K562 (cell line): ENCODE results near the gene GANAB. TPM values are rescaled to one million over a fixed set of nuclear protein-coding genes. Genes with fewer than 3 reads are reported as not detected.

Source experiments
- NCOA2 ChIP-seq, 2 experiments: fragments of 450-650 bp; IDR thresholded peaks; 2 replicates each; pipeline ENCODE4 v1.6.1; 2018; ENCODE audit warnings: mild to moderate bottlenecking in 2 of 2, moderate library complexity in 1 of 2; ENCODE audit not compliant: partially characterized antibody in 2 of 2
- NFE2 ChIP-seq: IDR thresholded peaks from 2 replicates; pipeline ENCODE4 v1.6.1; 2014; ENCODE audit warnings: antibody characterized with exemption, low read depth
- PHF21A ChIP-seq: fragments of 450-650 bp; IDR thresholded peaks from 2 replicates; pipeline ENCODE4 v1.6.1; 2017; ENCODE audit warnings: low read depth, borderline replicate concordance
- PYGO2 ChIP-seq: fragments of 450-650 bp; IDR thresholded peaks from 2 replicates; pipeline ENCODE4 v1.6.1; 2016; ENCODE audit warnings: mild to moderate bottlenecking, missing genetic modification characterization, moderate library complexity, missing compliant biosample characterization
- RBM25 ChIP-seq: fragments of 200-400 bp; formaldehyde crosslinking; IDR thresholded peaks from 2 replicates; pipeline ENCODE4 v1.6.1; 2018; ENCODE audit warnings: low read length, low read depth, moderate library complexity; ENCODE audit not compliant: severe bottlenecking
- SMAD4 ChIP-seq: fragments of 250-450 bp; sonication (Bioruptor Pico); conservative IDR thresholded peaks from 2 replicates; pipeline ENCODE4 v1.8.0; 2021; ENCODE audit warnings: inconsistent platforms, mild to moderate bottlenecking, moderate library complexity
- SRF ChIP-seq, 2 experiments: fragments of 250-450, 450-650 bp in 1 of 2; sonication (Bioruptor Pico) in 1 of 2; sonication (generic) in 1 of 2; formaldehyde crosslinking; IDR thresholded peaks; 2 replicates each; pipeline versions ENCODE4 v1.5.0 to v1.5.1; 2020 to 2022; ENCODE audit warnings: mild to moderate bottlenecking in 1 of 2, missing genetic modification reagents in 1 of 2
- ZNF3 ChIP-seq: fragments of 250-450 bp; sonication (Bioruptor Pico); IDR thresholded peaks from 2 replicates; pipeline ENCODE4 v1.5.0; 2021; ENCODE audit warnings: mild to moderate bottlenecking, moderate library complexity
- ZNF318 ChIP-seq, 2 experiments: fragments of 450-650 bp; IDR thresholded peaks; 2 replicates each; pipeline ENCODE4 v1.6.1; 2016; ENCODE audit warnings: mild to moderate bottlenecking in 2 of 2, borderline replicate concordance in 1 of 2, low read depth in 1 of 2, moderate library complexity in 1 of 2
- polyA plus RNA-seq, 8 experiments: library from polyadenylated mRNA; depleted of rRNA in 4 of 8; stranded (reverse) in 5 of 8; unstranded in 3 of 8; fragments of >200 nt; fragmentation: Nextera tagmentation in 2 of 8; fragmentation: Illumina TruSeq in 1 of 8; extraction: Ambion mirVana in 2 of 8; extraction: Trizol in 1 of 8; gene quantifications; 2 replicates each; pipeline versions ENCODE4 v1.2.1 to v1.2.3, GENCODE V29; 2011 to 2014; ENCODE audit warnings: inconsistent platforms in 1 of 8, missing spikeins in 1 of 8
- total RNA-seq, 7 experiments: library from RNA; depleted of rRNA in 6 of 7; stranded (reverse); fragments of >200 nt in 6 of 7; fragmentation: Illumina TruSeq in 2 of 7; extraction: Trizol in 2 of 7; gene quantifications; 2 replicates each; pipeline versions ENCODE4 v1.2.1 to v1.2.3, GENCODE V29; 2011 to 2021; ENCODE audit warnings: low replicate concordance in 1 of 7
- TF ChIP-seq, protein P1 (sequence below): fragments of 250-450 bp; sonication (Bioruptor Pico); IDR thresholded peaks from 2 replicates; pipeline ENCODE4 v1.9.0; 2021; ENCODE audit warnings: mild to moderate bottlenecking, inconsistent platforms
- TF ChIP-seq, protein P2 (sequence below): fragments of 250-450 bp; sonication (Bioruptor Pico); IDR thresholded peaks from 2 replicates; pipeline ENCODE4 v1.4.0; 2020; ENCODE audit warnings: borderline replicate concordance
- TF ChIP-seq, protein P3 (sequence below): IDR thresholded peaks from 3 replicates; pipeline ENCODE4 v1.6.1; 2011; ENCODE audit warnings: borderline replicate concordance, mild to moderate bottlenecking; ENCODE audit not compliant: insufficient read length, insufficient read depth

GANAB gene
- total and polyA plus RNA-seq, 9 of the 15 experiments (the other 6 are each of a cell fraction or from before 2014, with no cell fraction given): 6.5 to 284 (median 161) TPM

DNA sequence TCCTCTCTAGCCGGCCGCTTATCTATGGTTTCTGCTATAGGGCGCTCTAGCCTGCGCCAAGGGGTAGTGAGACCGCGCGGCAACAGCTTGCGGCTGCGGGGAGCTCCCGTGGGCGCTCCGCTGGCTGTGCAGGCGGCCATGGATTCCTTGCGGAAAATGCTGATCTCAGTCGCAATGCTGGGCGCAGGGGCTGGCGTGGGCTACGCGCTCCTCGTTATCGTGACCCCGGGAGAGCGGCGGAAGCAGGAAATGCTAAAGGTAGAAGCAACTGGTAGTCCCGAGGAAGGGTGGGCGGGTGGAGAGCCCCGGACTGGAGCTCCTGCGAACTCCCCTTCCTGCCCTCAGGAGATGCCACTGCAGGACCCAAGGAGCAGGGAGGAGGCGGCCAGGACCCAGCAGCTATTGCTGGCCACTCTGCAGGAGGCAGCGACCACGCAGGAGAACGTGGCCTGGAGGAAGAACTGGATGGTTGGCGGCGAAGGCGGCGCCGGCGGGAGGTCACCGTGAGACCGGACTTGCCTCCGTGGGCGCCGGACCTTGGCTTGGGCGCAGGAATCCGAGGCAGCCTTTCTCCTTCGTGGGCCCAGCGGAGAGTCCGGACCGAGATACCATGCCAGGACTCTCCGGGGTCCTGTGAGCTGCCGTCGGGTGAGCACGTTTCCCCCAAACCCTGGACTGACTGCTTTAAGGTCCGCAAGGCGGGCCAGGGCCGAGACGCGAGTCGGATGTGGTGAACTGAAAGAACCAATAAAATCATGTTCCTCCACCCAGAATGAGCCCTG is 25.4 kb upstream of the GANAB start, which contains the start of the genes LBHD1 and UQCC3 (continued):
- TF ChIP-seq, protein P1, sequence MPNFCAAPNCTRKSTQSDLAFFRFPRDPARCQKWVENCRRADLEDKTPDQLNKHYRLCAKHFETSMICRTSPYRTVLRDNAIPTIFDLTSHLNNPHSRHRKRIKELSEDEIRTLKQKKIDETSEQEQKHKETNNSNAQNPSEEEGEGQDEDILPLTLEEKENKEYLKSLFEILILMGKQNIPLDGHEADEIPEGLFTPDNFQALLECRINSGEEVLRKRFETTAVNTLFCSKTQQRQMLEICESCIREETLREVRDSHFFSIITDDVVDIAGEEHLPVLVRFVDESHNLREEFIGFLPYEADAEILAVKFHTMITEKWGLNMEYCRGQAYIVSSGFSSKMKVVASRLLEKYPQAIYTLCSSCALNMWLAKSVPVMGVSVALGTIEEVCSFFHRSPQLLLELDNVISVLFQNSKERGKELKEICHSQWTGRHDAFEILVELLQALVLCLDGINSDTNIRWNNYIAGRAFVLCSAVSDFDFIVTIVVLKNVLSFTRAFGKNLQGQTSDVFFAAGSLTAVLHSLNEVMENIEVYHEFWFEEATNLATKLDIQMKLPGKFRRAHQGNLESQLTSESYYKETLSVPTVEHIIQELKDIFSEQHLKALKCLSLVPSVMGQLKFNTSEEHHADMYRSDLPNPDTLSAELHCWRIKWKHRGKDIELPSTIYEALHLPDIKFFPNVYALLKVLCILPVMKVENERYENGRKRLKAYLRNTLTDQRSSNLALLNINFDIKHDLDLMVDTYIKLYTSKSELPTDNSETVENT (CRISPR knock-in tag): peak; percentile 91
- TF ChIP-seq, protein P2, sequence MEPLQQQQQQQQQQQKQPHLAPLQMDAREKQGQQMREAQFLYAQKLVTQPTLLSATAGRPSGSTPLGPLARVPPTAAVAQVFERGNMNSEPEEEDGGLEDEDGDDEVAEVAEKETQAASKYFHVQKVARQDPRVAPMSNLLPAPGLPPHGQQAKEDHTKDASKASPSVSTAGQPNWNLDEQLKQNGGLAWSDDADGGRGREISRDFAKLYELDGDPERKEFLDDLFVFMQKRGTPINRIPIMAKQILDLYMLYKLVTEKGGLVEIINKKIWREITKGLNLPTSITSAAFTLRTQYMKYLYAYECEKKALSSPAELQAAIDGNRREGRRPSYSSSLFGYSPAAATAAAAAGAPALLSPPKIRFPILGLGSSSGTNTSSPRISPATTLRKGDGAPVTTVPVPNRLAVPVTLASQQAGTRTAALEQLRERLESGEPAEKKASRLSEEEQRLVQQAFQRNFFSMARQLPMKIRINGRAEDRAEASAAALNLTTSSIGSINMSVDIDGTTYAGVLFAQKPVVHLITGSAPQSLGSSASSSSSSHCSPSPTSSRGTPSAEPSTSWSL (CRISPR knock-in tag): peak; percentile 19; the same call in 1 of the 2 replicates
- TF ChIP-seq ZNF318 (IDR thresholded peaks at IDR 0.05; ENCODE audit: borderline replicate concordance in 1 of 2, low read depth in 1 of 2) (no peak), SRF (CRISPR knock-in tag; IDR thresholded peaks at IDR 0.05) (no peak), NCOA2 (IDR thresholded peaks at IDR 0.05; ENCODE audit: partially characterized antibody in 2 of 2) (no peak), PYGO2 (tag) (no peak), ZNF3 (CRISPR knock-in tag) (no peak), SMAD4 (CRISPR knock-in tag) (peak; percentile 20; the same call in 1 of the 2 replicates), NFE2 (peak; percentile 45; the same call in 1 of the 2 replicates), PHF21A (no peak), RBM25 (no peak)
- TF ChIP-seq, protein P3, sequence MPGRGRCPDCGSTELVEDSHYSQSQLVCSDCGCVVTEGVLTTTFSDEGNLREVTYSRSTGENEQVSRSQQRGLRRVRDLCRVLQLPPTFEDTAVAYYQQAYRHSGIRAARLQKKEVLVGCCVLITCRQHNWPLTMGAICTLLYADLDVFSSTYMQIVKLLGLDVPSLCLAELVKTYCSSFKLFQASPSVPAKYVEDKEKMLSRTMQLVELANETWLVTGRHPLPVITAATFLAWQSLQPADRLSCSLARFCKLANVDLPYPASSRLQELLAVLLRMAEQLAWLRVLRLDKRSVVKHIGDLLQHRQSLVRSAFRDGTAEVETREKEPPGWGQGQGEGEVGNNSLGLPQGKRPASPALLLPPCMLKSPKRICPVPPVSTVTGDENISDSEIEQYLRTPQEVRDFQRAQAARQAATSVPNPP: no peak
